HCT116 (cell line): ENCODE measurements around the gene XPOT.

Experiments
- EGR1 ChIP-seq: IDR thresholded peaks from 2 replicates; pipeline ENCODE4 v1.6.1; 2012; ENCODE audit warnings: low read depth
- EZH2 ChIP-seq: fragments of 200-600 bp; sonication (generic); IDR thresholded peaks from 2 replicates; pipeline ENCODE4 v1.6.1; 2017; ENCODE audit warnings: antibody characterized with exemption, mixed run types
- JUND ChIP-seq: IDR thresholded peaks from 2 replicates; pipeline ENCODE4 v1.6.1; 2012
- POLR2A ChIP-seq: IDR thresholded peaks from 2 replicates; pipeline ENCODE4 v1.7.0; 2011; ENCODE audit warnings: borderline replicate concordance; ENCODE audit not compliant: insufficient read depth, insufficient read length; ENCODE audit errors: extremely low read depth
- POLR2AphosphoS5 ChIP-seq: IDR thresholded peaks from 2 replicates; pipeline ENCODE4 v1.6.1; 2011; ENCODE audit warnings: mild to moderate bottlenecking, low read depth, low read length, moderate library complexity
- RAD21 ChIP-seq: IDR thresholded peaks from 2 replicates; pipeline ENCODE4 v1.6.1; 2012; ENCODE audit warnings: low read depth, mild to moderate bottlenecking
- SIN3A ChIP-seq: IDR thresholded peaks from 2 replicates; pipeline ENCODE4 v1.6.1; 2012; ENCODE audit warnings: low read depth
- TF ChIP-seq, protein P1 (sequence below), 3 experiments: fragments of 200-600 bp in 1 of 3; sonication (generic) in 1 of 3; IDR thresholded peaks in 2 of 3; conservative IDR thresholded peaks in 1 of 3; 2 replicates each; pipeline ENCODE4 v1.5.1; 2012 to 2017; ENCODE audit warnings: low read depth in 2 of 3, low read length in 2 of 3, antibody characterized with exemption in 1 of 3, borderline replicate concordance in 1 of 3, control low read depth in 1 of 3, mild to moderate bottlenecking in 1 of 3, mixed read lengths in 1 of 3, mixed run types in 1 of 3, moderate library complexity in 1 of 3; ENCODE audit not compliant: insufficient read depth in 1 of 3
- TF ChIP-seq, protein P2 (sequence below): IDR thresholded peaks from 2 replicates; pipeline ENCODE4 v1.6.1; 2012
- TF ChIP-seq, protein P3 (sequence below): IDR thresholded peaks from 2 replicates; pipeline ENCODE4 v1.6.1; 2011; ENCODE audit warnings: mild to moderate bottlenecking, low read length, moderate library complexity; ENCODE audit not compliant: insufficient replicate concordance; ENCODE audit errors: extremely low read depth

DNA sequence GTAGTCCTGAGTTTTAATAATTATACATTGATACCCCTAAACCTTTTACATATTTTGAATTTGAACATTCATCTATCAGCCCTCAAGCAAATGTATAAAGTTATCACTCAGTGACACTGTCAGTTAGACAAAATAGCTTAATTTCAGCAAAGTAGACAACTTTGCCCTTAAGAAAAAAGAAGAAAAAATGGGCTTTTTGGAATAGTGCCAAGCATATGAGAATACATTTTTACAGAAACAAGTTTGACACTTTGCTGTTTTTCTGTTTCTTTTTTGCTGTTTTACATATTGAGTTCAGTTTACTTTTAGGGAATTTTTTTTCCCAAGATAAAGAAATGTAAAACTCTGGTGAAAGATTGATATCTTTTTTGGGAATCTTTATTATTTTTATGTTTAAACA is 62.0 kb downstream of the XPOT start:
- TF ChIP-seq, protein P1, sequence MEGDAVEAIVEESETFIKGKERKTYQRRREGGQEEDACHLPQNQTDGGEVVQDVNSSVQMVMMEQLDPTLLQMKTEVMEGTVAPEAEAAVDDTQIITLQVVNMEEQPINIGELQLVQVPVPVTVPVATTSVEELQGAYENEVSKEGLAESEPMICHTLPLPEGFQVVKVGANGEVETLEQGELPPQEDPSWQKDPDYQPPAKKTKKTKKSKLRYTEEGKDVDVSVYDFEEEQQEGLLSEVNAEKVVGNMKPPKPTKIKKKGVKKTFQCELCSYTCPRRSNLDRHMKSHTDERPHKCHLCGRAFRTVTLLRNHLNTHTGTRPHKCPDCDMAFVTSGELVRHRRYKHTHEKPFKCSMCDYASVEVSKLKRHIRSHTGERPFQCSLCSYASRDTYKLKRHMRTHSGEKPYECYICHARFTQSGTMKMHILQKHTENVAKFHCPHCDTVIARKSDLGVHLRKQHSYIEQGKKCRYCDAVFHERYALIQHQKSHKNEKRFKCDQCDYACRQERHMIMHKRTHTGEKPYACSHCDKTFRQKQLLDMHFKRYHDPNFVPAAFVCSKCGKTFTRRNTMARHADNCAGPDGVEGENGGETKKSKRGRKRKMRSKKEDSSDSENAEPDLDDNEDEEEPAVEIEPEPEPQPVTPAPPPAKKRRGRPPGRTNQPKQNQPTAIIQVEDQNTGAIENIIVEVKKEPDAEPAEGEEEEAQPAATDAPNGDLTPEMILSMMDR (IDR thresholded peaks at IDR 0.05 in 2 of 3, conservative IDR thresholded peaks at IDR 0.05 in 1 of 3; ENCODE audit: borderline replicate concordance in 1 of 3, insufficient read depth in 1 of 3, low read depth in 2 of 3, low read length in 2 of 3), result no peak
- TF ChIP-seq, protein P2, sequence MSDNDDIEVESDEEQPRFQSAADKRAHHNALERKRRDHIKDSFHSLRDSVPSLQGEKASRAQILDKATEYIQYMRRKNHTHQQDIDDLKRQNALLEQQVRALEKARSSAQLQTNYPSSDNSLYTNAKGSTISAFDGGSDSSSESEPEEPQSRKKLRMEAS, result no peak
- TF ChIP-seq JUND (no peak), POLR2A (no peak), EZH2 (no peak), POLR2AphosphoS5 (no peak), RAD21 (no peak), SIN3A (no peak), EGR1 (no peak)
- TF ChIP-seq, protein P3, sequence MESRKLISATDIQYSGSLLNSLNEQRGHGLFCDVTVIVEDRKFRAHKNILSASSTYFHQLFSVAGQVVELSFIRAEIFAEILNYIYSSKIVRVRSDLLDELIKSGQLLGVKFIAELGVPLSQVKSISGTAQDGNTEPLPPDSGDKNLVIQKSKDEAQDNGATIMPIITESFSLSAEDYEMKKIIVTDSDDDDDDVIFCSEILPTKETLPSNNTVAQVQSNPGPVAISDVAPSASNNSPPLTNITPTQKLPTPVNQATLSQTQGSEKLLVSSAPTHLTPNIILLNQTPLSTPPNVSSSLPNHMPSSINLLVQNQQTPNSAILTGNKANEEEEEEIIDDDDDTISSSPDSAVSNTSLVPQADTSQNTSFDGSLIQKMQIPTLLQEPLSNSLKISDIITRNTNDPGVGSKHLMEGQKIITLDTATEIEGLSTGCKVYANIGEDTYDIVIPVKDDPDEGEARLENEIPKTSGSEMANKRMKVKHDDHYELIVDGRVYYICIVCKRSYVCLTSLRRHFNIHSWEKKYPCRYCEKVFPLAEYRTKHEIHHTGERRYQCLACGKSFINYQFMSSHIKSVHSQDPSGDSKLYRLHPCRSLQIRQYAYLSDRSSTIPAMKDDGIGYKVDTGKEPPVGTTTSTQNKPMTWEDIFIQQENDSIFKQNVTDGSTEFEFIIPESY, result no peak
